ENCODE data around the gene CYB5R2.
A peak's percentile ranks its signal among the peaks of the same experiment; 100 is the strongest.

The CYB5R2 gene

GRCh38 chr11:7635137-7635536, 38.2 kb downstream of the CYB5R2 start:
- DNase-seq: no peak
- ATAC-seq: no peak
- H3K9me3 Mint-ChIP-seq: no peaks in the 10 kb centered on the region
- H3K4me1 Mint-ChIP-seq: no peaks in the 10 kb centered on the region
- H3K27ac Mint-ChIP-seq: no peak overlapping the region
- H3K4me3 Mint-ChIP-seq: no peak overlapping the region
- H3K27me3 Mint-ChIP-seq: no peaks in the 10 kb centered on the region

GRCh38 chr11:7632211-7632610, 41.1 kb downstream of the CYB5R2 start:
- H3K4me3 Mint-ChIP-seq: no peak overlapping the region
- H3K27ac Mint-ChIP-seq: peak overlapping the region in 1 of 2 donors; percentile 15
- no peaks in the 10 kb centered on the region for H3K27me3 Mint-ChIP-seq
- no peaks in the 10 kb centered on the region for H3K9me3 Mint-ChIP-seq
- no peaks in the 10 kb centered on the region for H3K4me1 Mint-ChIP-seq
- DNase-seq (no peak), ATAC-seq (no peak)

GRCh38 chr11:7630002-7630401, 43.3 kb downstream of the CYB5R2 start:
- H3K4me3 Mint-ChIP-seq: no peak overlapping the region
- no peaks in the 10 kb centered on the region for H3K27me3 Mint-ChIP-seq
- no peak for ATAC-seq
- H3K27ac Mint-ChIP-seq: no peak overlapping the region
- H3K4me1 Mint-ChIP-seq: no peaks in the 10 kb centered on the region
- no peak for DNase-seq
- no peaks in the 10 kb centered on the region for H3K9me3 Mint-ChIP-seq

GRCh38 chr11:7628660-7629059, 44.6 kb downstream of the CYB5R2 start:
- Mint-ChIP-seq H3K4me3 (no peak overlapping the region), H3K4me1 (no peaks in the 10 kb centered on the region), H3K9me3 (no peaks in the 10 kb centered on the region), H3K27ac (no peak overlapping the region), H3K27me3 (no peaks in the 10 kb centered on the region)
- ATAC-seq: no peak
- no peak for DNase-seq

GRCh38 chr11:7622721-7623120, 50.6 kb downstream of the CYB5R2 start:
- DNase-seq (no peak), ATAC-seq (no peak)
- no peaks in the 10 kb centered on the region for H3K27me3 Mint-ChIP-seq
- H3K4me3 Mint-ChIP-seq: no peak overlapping the region
- H3K27ac Mint-ChIP-seq: peak overlapping the region in 1 of 2 donors; percentile 5
- no peaks in the 10 kb centered on the region for H3K4me1 Mint-ChIP-seq
- H3K9me3 Mint-ChIP-seq: no peaks in the 10 kb centered on the region

- H3K9me3 Mint-ChIP-seq: no peaks in the 10 kb centered on the region
- no peak for ATAC-seq
Observed at GRCh38 chr11:7621554-7621953, 51.7 kb downstream of the CYB5R2 start.

GRCh38 chr11:7621090-7621489, 52.2 kb downstream of the CYB5R2 start:
- Mint-ChIP-seq H3K4me3 (no peak overlapping the region), H3K27ac (no peak overlapping the region), H3K9me3 (no peaks in the 10 kb centered on the region), H3K27me3 (no peaks in the 10 kb centered on the region), H3K4me1 (no peaks in the 10 kb centered on the region)
- ATAC-seq: no peak
- no peak for DNase-seq

More at GRCh38 chr11:7621554-7621953, 51.7 kb downstream of the CYB5R2 start:
- DNase-seq: no peak
- Mint-ChIP-seq H3K4me3 (no peak overlapping the region), H3K27ac (no peak overlapping the region), H3K27me3 (no peaks in the 10 kb centered on the region), H3K4me1 (no peaks in the 10 kb centered on the region)

GRCh38 chr11:7619322-7619721, 54.0 kb downstream of the CYB5R2 start:
- no peaks in the 10 kb centered on the region for H3K9me3 Mint-ChIP-seq
- ATAC-seq (no peak), DNase-seq (no peak)
- H3K4me3 Mint-ChIP-seq: no peak overlapping the region
- no peak overlapping the region for H3K27ac Mint-ChIP-seq
- H3K4me1 Mint-ChIP-seq: no peaks in the 10 kb centered on the region
- H3K27me3 Mint-ChIP-seq: no peaks in the 10 kb centered on the region

- H3K9me3 Mint-ChIP-seq: no peaks in the 10 kb centered on the region
- H3K4me1 Mint-ChIP-seq: no peaks in the 10 kb centered on the region
- H3K27me3 Mint-ChIP-seq: no peaks in the 10 kb centered on the region
- DNase-seq (no peak), ATAC-seq (no peak)
- no peak overlapping the region for H3K27ac Mint-ChIP-seq
- H3K4me3 Mint-ChIP-seq: no peak overlapping the region
Observed at GRCh38 chr11:7617032-7617431, 56.3 kb downstream of the CYB5R2 start.
